ENCODE results near the gene METTL24.
A peak's percentile ranks its signal among the peaks of the same experiment; 100 is the strongest.

METTL24 gene

DNA sequence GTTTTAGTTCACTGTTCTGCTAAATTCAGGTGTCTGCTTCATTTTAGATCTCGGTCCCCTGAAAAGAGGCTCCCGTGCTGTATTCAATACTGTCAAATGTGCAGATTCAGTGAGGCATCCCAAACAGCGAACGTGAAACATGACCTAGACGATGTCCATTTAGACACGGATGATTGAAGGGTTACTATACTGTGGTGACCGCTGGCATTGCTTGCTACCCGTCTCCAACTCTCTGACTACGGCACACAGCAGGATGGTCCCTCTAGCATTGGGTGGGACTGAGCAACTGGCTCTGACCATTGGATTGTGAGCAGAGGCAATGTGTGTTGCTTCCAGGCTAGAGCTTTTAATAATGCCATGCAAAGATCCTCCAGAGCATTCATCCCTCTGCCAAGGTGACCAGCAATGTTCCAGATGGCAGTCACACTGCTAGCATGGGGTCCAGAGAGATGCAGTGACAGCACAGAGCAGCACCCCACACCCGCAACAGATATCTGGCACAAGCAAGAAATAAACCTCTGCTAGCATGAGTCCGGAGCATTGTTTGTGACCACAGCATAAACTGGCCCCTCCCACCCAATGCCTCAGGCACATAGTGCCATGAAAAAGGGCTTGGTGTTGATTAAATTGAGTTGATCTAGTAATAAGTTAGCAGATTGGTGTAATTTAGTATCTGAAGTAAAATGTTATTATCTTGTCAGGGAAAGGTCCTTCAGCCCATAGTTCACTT lies 9.0 kb downstream of the METTL24 start:
- H3K27ac ChIP-seq, result no peak overlapping the region
- TF ChIP-seq ZFX (IDR thresholded peaks at IDR 0.05; ENCODE audit: borderline replicate concordance), result no peak
- TF ChIP-seq, protein P1, sequence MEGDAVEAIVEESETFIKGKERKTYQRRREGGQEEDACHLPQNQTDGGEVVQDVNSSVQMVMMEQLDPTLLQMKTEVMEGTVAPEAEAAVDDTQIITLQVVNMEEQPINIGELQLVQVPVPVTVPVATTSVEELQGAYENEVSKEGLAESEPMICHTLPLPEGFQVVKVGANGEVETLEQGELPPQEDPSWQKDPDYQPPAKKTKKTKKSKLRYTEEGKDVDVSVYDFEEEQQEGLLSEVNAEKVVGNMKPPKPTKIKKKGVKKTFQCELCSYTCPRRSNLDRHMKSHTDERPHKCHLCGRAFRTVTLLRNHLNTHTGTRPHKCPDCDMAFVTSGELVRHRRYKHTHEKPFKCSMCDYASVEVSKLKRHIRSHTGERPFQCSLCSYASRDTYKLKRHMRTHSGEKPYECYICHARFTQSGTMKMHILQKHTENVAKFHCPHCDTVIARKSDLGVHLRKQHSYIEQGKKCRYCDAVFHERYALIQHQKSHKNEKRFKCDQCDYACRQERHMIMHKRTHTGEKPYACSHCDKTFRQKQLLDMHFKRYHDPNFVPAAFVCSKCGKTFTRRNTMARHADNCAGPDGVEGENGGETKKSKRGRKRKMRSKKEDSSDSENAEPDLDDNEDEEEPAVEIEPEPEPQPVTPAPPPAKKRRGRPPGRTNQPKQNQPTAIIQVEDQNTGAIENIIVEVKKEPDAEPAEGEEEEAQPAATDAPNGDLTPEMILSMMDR (IDR thresholded peaks at IDR 0.05), result no peak

DNA sequence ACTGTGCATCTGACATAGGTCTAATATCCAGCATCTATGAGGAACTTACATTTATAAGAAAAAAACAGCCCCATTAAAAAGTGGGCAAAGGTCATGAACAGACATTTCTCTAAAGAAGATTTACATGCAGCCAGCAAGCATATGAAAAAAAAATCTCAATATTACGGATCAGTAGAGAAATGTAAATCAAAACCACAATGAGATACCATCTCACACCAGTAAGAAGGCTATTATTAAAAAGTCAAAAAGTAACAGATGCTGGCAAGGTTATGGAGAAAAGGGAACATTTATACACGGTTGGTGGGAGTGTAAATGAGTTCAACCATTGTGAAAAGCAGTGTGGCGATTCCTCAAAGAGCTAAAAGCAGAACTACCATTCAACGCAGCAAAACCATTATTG lies 13.1 kb downstream of the METTL24 start:
- no peak overlapping the region for H3K27ac ChIP-seq

DNA sequence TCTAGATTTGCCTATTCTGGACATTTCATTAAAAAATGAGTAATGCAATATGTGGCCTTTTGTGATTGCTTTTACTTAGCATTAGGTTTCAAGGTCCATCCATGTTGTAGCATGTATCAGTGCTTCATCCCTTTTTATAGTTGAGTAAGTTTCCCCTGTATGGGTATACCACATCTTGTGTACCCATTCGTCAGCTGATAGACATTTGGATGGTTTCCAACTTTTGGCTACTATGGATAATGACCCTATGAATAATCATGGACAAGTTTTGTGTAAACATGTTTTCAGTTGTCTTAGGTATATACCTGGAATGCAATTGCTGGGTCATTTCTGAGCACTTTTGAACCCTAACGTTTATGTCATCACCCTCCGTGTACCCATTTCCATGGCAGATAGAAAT lies 15.4 kb downstream of the METTL24 start:
- TF ChIP-seq ZFX (IDR thresholded peaks at IDR 0.05; ENCODE audit: borderline replicate concordance), result no peak
- TF ChIP-seq, protein P1 (IDR thresholded peaks at IDR 0.05), result no peak
- H3K27ac ChIP-seq, result no peak overlapping the region

More for the DNA sequence above, 13.1 kb downstream of the METTL24 start:
- no peak for TF ChIP-seq ZFX (IDR thresholded peaks at IDR 0.05; ENCODE audit: borderline replicate concordance)
- TF ChIP-seq, protein P1 (IDR thresholded peaks at IDR 0.05), result no peak

DNA sequence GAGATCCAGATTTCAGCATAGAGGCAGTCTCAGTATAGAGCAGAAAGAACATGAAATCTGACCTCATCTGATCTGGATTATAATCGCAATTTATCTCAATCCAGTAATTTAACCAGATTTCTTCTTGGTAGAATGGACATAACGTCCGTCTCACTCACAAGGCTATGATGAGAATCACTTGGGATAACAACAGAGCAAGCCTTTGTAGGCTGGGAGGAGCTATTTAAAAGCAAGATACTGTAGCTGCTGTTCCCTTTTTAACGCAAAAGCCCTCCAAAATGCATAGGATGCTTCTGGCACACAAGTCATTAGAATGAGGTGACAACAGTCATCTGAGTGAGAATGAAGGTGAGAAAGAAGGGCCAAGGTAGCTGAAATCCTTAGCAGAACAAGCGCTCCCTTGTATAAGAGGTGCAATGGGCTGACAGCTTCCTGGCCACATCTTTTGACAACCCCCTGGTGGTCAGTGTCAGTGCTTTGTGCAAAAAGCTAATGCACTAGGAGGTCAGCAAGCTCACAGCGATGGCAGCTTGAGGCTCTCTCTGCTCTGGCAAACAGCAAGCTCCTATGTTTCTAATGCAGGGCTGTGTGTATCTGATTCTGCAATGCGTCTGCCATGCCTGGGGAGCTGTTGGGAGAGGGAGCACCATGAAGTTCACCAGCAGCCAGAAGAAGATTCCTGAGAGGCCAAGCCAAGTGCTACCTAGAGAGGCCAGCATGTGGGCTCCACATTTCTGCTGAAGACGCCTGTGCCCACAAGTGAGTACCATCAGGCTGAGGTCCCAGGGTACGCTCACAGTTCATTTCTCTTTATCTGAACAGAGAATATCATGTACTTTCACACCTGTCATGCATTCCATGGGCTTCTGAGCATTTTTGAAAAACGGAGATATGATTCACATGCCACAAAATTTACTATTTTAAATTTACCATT lies 16.2 kb downstream of the METTL24 start:
- H3K27ac ChIP-seq, result no peak overlapping the region
- TF ChIP-seq, protein P1 (IDR thresholded peaks at IDR 0.05), result peak; percentile 30
- no peak for TF ChIP-seq ZFX (IDR thresholded peaks at IDR 0.05; ENCODE audit: borderline replicate concordance)

DNA sequence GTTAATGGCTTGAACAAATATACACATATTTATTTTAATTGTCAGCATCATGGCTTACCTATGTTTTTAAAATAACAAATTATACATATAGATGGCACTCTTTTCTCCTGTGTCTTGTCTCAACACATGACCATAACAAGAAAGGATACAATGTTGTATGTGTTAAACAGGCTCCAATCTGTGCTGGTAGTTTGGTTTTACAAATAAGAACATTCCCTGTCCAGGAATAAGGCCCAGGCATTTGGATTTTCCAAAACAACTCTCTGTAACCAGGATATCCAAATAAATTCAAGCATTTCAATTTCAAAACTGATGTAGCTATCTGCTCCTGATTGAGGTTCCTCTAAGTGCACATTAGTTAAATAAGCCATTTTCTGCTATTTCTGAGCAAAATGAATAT lies 17.1 kb downstream of the METTL24 start:
- no peak overlapping the region for H3K27ac ChIP-seq
- TF ChIP-seq, protein P1 (IDR thresholded peaks at IDR 0.05), result no peak
- no peak for TF ChIP-seq ZFX (IDR thresholded peaks at IDR 0.05; ENCODE audit: borderline replicate concordance)

DNA sequence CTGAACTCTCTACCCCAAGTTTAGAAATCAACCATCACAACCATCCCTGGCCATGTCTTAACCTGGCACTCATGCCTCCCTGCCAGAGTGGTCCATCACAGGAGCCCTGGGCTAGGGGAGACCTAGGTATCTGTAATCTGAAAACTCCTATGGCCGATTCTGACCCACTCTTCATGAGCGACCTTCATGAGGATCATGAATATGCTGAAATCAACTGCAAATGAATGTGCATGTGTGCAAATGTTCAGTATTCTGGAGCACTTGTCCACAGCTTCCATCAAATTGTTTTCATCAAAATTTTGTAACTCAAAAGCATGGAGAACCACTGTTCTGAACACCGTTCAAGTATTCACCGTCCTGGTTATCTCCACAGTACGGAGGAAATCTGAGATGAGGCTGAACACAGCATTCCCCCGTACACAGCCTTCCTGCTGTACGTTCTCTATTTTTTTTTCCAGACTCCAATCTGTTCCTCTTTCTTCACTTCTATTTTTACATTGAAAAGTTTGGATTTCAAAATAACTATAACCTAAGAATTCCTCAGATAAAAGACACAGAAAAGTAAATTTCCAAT lies 17.7 kb downstream of the METTL24 start:
- TF ChIP-seq, protein P1 (IDR thresholded peaks at IDR 0.05), result no peak
- no peak for TF ChIP-seq ZFX (IDR thresholded peaks at IDR 0.05; ENCODE audit: borderline replicate concordance)
- no peak overlapping the region for H3K27ac ChIP-seq
